HG03103 (cell line): Measurements from ENCODE around the gene DPM3.
"Not testable (repeated sequence)": the region's sequence is repeated elsewhere in the genome, so short reads cannot be mapped to it uniquely, and the experiment has no call there.

Experiments used
- ATAC-seq: cut with Tn5 transposase; IDR thresholded peaks from one replicate; pipeline ENCODE4 v1.9.1; 2021; ENCODE audit warnings: low read depth; ENCODE audit not compliant: unreplicated experiment

DPM3 gene, protein sequence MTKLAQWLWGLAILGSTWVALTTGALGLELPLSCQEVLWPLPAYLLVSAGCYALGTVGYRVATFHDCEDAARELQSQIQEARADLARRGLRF

DNA sequence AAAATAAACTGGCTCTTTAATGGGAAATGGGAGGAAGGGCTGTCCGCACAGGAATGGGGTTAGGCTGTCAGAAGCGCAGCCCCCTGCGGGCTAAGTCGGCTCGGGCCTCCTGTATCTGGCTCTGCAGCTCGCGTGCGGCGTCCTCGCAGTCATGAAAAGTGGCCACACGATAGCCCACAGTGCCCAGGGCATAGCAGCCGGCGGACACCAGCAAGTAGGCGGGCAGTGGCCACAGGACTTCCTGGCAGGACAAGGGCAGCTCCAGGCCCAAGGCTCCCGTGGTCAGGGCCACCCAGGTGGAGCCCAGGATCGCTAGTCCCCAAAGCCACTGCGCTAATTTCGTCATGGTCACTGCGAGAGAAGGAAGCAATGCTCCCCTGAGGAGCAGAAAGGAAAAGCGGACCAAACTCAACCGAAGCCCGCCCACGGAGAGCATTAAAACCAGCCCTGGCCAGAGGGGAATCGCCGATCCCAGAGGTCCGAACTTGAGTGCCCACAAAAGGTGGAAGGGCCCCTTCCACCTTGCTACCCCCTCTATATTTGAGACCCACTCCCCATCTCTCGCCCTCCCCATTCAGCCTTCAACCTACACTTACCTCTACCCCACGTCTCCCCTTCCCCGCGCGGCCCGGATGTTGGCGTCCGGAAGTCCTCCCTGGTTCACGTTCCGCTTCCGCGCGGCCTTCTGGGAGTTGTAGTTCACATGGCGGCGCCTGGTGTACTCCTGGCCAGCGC lies at the start of gene DPM3:
TSS of gene DPM3 (minus strand) at position 637 of the 735 bp plus-strand sequence. CDS start at position 346, 291 bp downstream.
- peak; percentile 64 for ATAC-seq

DNA sequence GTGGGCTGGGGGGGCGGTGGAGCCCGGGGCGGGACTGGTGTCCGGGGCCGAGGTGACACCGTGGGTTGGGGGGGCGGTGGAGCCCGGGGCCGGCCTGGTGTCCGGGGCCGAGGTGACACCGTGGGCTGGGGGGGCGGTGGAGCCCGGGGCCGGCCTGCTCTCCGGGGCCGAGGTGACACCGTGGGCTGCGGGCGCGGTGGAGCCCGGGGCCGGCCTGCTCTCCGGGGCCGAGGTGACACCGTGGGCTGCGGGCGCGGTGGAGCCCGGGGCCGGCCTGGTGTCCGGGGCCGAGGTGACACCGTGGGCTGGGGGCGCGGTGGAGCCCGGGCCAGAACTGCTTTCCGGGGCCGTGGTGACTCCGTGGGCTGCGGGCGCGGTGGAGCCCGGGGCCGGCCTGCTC lies 49.6 kb upstream of the DPM3 start:
- ATAC-seq = not testable (repeated sequence)

DNA sequence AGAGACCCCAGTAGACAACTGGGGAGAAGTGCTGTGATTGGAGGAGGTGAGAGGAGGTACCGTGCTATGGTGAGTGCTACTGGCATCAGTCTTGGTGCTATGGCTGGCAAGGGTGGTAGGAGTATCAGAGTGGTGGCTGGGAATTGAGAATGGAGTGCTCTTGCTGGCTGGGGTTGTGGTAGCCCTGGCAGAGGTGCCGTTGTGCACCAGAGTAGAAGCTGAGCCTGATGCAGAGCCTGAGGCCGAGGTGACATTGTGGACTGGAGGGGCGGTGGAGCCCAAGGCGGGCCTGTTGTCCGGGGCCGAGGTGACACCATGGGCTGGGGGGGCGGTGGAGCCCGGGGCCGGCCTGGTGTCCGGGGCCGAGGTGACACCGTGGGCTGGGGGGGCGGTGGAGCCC lies 47.9 kb upstream of the DPM3 start:
- ATAC-seq = no peak

DNA sequence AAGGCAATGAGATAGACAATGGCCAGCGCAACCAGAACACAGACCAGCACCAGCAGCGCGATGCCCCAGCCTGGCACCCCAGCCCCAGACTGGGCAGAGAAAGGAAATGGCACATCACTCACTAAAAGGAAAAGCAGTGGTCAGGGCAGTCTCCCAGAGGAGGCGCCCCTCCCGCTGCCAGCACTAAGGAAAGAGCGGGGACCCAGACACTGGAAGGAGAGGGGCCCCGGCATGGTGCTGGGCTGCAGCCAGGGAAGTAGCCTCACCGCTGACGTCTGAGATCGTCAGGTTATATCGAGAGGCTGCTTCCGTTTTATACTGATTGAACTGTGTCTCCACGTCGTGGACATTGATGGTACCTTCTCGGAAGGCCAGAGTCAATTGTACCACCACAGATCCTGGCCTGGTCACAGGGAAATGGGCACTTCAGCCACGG lies 47.1 kb upstream of the DPM3 start:
- no peak for ATAC-seq

DNA sequence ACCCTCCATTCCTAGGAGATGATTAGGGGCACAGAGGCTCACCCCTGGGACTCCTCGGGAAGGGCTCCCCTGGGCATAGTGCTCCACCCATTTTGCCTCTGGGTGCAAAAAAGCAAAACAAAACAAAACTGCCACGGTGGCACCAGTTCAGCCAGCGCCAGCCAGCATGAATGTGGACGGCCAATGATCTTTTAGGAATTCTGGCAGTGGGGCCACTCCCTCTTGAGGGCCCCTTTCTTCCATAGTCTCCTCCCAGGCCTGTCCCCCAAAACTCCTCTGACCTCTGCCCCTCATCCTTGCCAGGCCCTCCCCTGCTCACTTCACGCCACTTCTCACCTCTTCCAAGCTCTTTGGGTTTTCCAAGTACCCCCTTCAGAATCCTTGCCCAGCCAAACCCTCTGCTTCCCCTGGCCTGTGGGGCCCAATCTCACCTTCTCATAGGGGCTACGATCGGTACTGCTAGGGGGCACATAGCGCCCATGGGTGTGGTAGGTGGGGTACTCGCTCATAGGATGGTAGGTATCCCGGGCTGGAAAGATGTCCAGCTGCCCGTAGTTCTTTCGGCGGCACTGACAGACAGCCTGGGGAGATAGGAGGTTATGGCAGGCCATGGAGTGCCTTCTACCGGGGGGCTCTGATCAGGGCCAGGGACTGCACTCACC lies 46.6 kb upstream of the DPM3 start:
- ATAC-seq = no peak

DNA sequence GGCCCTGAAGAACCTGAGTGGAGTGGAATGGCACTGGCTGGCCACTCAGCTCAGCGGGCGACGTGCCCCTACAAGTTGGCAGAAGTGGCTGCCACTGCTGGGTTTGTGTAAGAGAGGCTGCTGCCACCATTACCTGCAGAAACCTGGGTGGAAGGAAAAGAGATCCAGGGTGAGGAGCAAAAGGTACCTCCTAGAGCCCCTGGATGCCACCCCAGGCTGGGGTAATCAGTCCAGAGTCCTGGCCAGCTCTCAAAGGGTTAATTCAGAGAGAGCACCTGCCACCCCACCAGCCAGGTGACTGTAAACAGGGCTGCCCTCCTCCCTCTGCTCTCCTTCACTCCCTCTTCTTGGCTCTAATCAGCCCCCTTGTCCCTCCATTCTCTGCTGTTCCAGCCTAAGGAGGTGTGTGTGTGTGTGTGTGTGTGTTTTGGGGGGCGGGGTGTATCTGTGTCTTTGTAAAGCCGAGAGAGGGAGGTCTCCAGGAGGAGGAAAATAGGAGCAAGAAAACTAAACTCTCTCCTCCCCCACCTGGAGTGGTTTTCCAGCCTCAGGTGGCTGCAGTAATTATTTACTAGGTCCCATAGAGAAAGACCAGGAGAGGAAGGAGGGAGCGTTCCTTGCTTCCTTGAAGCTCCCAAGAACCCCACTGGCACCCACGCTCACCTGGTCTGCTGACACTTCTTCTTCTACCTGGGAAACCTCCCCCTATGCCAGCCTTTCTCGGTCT lies 45.9 kb upstream of the DPM3 start:
- no peak for ATAC-seq

DNA sequence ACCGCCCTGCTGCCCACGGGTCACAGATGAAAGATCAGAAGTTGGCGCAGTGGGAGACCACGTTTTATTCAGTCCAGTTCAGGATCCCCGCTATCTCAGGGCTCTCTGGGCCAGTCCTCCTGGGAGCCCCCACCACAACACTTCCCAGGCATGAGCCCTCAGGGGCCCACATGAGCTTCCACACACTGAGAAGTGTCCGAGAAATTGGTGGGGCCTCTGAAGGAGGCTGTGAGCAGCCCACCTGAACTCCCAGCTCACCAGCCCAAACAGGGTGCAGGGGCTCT lies 45.4 kb upstream of the DPM3 start:
- ATAC-seq = no peak

DNA sequence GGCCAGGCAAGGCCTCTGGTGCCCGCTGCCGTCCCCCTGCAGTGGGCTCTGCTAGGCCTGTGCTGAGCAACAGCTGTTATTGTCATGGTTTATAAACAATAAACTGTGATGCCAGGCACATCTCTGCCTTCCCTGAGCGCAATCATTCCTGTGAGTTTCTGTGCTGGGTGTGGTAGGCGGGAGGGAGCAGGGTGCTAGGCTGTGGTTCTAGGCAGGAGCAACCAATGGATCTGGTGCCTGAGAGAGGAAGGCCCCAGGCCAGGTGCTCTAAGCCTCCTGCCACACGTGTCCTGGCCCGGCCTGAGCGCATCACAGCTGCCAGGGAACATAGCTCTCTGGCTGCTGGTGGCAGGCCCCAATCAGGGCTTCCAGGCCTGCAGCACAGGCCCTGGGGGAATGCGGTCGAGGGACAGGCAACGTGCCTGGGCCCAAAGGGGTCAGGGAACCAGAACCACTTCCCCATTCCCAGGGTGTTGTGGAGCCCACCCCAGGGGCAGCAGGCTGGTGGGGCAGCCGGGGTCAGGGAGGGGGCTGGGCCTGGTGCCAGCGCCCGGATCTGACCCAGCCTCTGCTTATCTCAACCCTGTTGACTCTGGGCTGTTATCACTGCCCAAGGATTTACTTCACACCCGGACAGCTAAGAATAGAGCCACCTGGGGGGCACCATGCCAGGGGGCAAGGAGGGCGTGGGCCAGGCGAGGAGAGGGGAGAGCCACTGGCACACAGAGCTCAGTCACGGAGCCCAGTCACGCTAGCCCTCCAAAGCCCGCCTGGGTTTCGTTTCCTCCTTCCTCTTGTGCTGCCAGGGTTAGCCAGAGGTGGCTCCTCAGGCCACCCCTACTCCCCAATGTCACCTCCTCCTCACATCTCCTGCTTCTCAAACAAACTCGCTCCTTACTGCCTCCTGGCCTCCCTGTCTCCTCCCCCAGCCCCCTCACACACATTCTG lies 44.8 kb upstream of the DPM3 start:
- ATAC-seq = peak; percentile 51

DNA sequence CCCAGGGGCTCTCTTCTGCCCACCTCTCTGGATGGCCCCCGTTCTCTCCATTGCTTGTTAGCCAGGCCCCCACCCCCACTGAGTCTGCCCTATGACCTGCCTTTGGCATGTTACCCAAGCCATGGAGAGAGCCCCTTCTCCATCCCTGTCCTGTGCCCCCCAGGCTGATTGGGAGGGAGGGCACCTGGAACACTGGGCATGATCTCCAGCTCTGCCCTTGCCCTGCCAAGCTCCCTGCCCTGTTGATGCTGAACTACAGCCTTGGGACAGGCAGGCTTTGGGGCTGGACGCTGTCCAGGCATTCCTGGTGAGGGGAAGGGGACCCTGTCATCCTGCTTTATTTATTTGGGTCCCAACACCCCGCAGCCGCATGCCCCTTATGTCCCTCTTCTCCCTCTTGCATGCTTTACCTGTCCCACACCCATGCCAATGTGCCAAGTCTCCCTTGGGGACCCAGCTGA lies 44.0 kb upstream of the DPM3 start:
- no peak for ATAC-seq

DNA sequence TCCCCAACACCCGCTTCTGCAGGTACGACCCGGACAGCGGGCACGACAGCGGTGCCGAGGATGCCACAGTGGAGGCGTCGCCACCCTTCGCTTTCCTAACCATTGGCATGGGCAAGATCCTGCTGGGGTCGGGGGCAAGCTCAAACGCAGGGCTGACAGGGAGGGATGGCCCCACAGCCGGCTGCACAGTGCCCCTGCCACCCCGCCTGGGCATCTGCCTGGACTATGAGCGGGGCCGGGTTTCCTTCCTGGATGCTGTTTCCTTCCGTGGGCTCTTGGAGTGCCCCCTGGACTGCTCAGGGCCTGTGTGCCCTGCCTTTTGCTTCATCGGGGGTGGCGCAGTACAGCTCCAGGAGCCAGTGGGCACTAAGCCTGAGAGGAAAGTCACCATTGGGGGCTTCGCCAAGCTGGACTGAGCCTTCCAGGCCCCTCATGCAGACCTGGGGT lies 43.5 kb upstream of the DPM3 start:
- no peak for ATAC-seq

DNA sequence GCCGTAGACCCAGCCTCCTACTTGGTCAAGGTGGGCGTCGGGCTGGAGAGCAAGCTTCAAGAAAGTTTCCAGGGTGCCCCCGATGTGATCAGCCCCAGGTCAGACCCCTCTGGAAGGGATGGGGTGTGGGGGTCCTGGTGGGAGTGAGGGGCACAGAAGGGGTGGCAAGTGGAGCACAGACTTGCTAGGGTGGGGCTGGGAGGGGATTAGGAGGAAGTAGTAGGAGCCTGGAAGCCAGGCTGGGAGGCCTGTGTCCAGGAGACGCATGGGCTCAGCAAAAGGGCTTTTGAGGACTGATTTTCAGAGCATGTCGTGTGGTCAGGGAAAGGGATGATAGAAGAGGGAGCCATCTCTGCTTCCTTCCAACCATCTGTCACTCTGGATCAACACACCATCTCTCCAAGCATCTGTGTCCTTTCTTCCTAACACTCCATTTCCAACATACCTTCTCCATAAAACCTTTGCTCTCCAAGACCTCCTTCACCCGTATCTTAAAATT lies 41.8 kb upstream of the DPM3 start:
- ATAC-seq = no peak

DNA sequence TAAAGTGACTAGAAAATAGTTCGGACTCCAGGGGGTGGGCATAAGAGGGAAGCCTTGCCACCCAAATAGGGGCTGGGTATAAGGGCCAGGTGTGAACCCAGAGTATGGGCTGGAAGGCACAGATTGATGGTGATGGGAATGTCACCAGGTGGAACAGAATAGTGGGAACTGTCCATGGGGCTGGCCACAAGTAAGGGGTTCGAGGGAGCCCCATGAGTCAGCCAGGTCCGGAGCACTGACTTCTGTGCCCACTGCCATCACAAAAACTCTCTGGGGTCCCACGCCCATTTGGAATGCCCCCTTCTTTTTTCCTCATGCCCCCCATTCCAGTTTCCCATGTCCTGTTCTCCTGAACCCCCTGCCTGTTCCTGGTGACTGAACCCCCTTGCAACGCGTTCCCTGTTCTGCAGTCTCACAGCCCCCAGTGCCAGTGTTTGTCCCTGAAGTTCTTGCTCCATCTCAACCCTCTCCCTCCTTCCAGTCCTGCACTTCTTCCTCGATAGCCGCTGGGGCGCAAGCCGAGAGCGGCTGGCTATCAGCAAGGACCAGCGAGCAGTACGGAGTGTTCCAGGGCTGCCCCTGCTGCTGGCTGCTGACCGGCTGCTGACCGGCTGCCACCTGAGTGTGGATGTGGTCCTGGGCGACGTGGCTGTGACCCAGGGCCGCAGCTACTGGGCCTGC lies 41.2 kb upstream of the DPM3 start:
- ATAC-seq = no peak

DNA sequence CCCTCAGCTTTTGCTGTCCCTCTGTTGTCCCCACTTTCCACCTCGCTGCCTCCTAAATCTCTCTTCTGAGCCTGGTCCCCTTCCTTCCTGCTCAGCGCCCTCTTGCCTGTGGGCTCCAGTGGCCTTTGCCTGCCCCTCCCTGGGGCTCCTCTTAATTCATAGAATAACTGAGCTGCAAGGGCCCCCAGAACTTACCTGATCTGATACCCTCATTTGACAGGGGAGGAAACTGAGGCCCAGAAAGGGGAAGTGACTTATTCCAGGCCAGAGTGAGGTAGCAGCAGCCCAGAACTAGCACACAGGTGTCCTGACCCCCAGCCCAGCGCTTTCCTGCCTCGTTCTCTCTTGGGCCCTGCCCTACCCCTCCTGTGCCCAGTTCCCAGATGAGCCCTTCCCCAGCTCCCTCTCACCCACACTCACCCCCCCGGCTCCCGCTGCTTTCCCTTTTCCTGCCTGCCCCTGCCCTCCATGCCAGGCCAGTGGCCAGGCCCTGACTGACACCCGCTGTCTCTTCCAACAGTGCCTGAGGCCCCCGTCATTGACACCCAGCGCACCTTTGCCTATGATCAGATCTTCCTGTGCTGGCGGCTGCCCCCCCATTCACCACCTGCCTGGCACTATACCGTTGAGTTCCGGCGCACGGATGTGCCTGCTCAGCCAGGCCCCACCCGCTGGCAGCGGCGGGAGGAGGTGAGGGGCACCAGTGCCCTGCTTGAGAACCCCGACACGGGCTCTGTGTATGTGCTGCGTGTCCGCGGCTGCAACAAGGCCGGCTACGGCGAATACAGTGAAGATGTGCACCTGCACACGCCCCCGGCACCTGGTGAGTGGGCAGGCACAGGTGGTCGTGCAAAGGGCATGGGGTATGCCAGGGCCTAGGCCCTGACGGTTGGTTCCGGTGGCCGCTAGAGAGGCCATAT lies 39.0 kb upstream of the DPM3 start:
- ATAC-seq = no peak

DNA sequence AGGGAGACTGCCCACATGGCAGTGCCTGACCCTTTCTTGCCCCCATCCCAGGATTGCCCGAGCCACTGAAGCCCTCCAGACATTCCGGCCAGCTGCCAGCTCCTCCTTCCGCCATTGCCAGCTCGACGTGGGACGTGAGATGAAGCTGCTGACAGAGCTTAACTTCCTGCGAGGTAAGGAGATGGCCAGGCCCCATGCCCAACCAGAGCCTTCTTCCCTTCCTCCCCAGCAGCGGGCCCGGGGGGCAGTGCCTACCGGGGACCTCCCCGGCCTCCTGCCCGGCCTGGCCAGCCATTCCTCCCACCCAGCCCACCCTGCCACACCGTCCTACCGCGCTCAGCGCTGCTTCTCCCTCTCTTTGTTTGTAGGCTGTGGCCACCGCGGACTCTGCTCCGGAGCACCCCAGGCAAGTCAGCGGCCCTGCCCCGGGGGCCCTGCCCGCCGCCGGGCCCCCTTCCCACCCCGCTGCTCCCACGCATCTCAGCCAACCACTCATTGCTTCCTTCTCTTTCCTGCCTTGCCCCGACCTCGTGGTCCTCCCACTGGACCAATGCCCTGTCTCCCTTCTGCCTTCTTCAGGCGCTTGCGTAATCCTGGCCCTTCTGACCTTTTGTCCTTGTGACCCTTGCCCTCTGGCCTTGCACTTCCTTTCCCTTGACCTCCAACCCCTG lies 38.2 kb upstream of the DPM3 start:
- ATAC-seq = no peak

DNA sequence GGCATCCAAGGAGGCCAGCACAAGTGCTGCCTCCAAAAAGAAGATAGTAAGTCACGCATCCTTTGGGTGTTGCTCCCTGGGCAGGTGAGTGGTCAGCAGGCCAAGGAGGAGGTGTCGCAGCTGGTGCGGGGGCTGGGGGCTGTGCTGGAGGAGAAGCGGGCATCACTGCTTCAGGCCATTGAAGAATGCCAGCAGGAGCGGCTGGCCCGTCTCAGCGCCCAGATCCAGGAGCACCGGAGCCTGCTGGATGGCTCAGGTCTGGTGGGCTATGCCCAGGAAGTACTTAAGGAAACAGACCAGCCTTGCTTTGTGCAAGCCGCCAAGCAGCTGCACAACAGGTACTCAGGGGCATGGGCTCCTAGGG lies 37.6 kb upstream of the DPM3 start:
- no peak for ATAC-seq

DNA sequence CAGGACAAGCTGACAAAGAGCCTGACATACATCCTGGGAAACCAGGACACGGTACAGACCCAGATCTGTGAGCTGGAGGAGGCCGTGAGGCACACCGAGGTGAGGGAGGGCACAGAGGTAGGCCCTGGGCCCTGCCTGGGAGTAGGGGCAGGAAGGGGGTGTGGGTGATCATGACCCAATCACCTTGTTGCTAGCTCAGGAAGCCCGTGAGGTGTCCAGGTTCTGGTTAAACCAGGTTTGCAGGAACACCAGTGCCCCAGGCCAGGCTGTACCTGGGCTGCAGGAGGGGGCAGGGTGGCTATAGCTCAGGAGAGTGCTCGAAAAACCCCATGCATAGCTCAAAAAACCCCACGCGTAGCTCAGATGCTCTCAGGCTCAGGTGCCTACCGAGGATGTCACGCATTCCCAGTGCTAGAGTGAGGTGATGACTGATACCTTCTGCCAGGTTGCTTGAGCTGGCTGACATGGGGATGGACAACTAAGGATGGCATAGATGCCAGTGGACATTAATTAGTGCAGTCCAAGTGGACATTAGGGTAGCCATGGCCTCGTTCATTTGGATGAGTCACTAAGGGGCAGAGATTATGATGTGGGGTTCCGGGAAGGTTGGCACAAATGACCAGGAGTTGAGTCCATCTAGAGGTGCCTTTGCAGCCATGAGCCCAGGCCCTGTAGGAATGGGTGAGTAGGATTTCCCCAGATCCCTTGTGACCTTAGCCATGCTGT lies 37.0 kb upstream of the DPM3 start:
- no peak for ATAC-seq

DNA sequence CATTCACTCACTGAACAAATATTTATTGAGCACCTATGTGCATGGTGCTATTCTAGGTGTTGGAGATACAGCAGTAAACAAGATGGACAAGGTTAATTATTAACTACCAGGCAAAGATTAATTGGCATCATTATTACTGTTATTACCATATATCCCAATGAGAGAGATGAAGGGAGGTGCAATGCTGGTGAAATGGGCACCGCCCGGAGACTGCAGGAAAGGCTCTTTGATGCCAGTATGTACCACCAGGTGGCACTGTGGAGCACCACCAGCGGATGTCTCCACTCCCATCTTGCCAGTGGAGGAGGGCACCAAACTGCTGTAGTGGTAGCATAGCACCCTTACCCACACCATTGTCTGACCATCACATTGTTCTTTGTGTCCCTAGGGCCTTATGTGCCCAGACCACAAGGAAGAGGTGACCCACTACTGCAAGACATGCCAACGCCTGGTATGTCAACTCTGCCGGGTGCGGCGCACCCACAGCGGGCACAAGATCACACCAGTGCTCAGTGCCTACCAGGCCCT lies 36.3 kb upstream of the DPM3 start:
- no peak for ATAC-seq
